GM12878 (cell line): Measurements from ENCODE around the gene CLEC12A. TPM values are rescaled to one million over a fixed set of nuclear protein-coding genes. Genes with fewer than 3 reads are reported as not detected.

Experiments used
- ATAC-seq: fragments of 200-7000 bp; cut with Tn5 transposase; 3 replicates; pipeline ENCODE4 v1.9.1; 2020; ENCODE audit warnings: mild to moderate bottlenecking, moderate library complexity
- BruUV-seq: library from RNA; stranded (reverse); fragments of 400-500 nt; replicated peaks from 2 replicates; lab custom pipeline; 2021; lab: Mats Ljungman, UMichigan
- CTCF ChIA-PET: fragments of 300-600 bp; sonication (Branson Sonifier 250); formaldehyde crosslinking; extraction: SDS; loops from one replicate; lab custom pipeline; 2021; ENCODE audit warnings: inconsistent platforms; lab: Yijun Ruan, JAX
- POLR2A ChIA-PET: fragments of 350-600 bp; formaldehyde crosslinking; extraction: SDS; loops from one replicate; lab custom pipeline; 2021; ENCODE audit warnings: inconsistent platforms; lab: Charles Lee
- RAD21 ChIA-PET: fragments of 300-600 bp; sonication (Branson Sonifier 250); formaldehyde crosslinking; loops from one replicate; lab custom pipeline; 2023; ENCODE audit warnings: antibody characterized with exemption; ENCODE audit not compliant: unreplicated experiment; lab: Charles Lee
- SMC1A ChIA-PET: fragments of 300-600 bp; sonication (Branson Sonifier 250); formaldehyde crosslinking; loops from one replicate; lab custom pipeline; 2023; ENCODE audit not compliant: unreplicated experiment, uncharacterized antibody; lab: Charles Lee
- DNase-seq: peaks from one replicate; pipeline ENCODE4 v3.0.0-alpha.2; 2011; ENCODE audit warnings: low read depth, low spot score
- FAIRE-seq: peaks from 3 replicates; lab custom pipeline; 2011; peaks lifted over from hg19 to GRCh38; lab: Jason Lieb, UNC
- H2AFZ ChIP-seq: 2 replicates; pipeline ENCODE4 v1.6.0; 2011; ENCODE audit warnings: low read depth, low read length, control low read depth; ENCODE audit not compliant: control insufficient read depth
- H3K27ac ChIP-seq: 2 replicates; pipeline ENCODE4 v1.5.1; 2011; ENCODE audit warnings: control low read depth; ENCODE audit not compliant: control insufficient read depth, insufficient read depth
- H3K27me3 ChIP-seq, 2 experiments: replicated peaks in 1 of 2; 2 replicates each; pipeline versions ENCODE4 v1.6.0 to v1.6.1; 2011; ENCODE audit warnings: low read length in 1 of 2; ENCODE audit not compliant: control insufficient read depth in 2 of 2, insufficient read depth in 2 of 2
- H3K36me3 ChIP-seq, 2 experiments: 2 replicates each; pipeline ENCODE4 v1.5.1; 2011; ENCODE audit warnings: low read length in 1 of 2; ENCODE audit not compliant: control insufficient read depth in 2 of 2, insufficient read depth in 2 of 2
- H3K4me1 ChIP-seq: 2 replicates; pipeline ENCODE4 v1.6.1; 2011; ENCODE audit warnings: mild to moderate bottlenecking, low read length, moderate library complexity, mixed read lengths; ENCODE audit not compliant: control insufficient read depth, insufficient read depth
- H3K4me2 ChIP-seq: 2 replicates; pipeline ENCODE4 v1.6.0; 2011; ENCODE audit warnings: control low read depth; ENCODE audit not compliant: control insufficient read depth, insufficient read depth
- H3K4me3 ChIP-seq: fragments of 200-600 bp; sonication (generic); 2 replicates; pipeline ENCODE4 v1.5.1; 2016
- H3K79me2 ChIP-seq: 2 replicates; pipeline ENCODE4 v1.6.0; 2011; ENCODE audit warnings: low read length; ENCODE audit not compliant: control insufficient read depth, insufficient read depth
- H3K9ac ChIP-seq: 2 replicates; pipeline ENCODE4 v1.8.0; 2011; ENCODE audit warnings: low read length, control low read depth, mixed read lengths; ENCODE audit not compliant: control insufficient read depth, insufficient read depth
- H3K9me3 ChIP-seq: replicated peaks from 3 replicates; pipeline ENCODE4 v1.5.1; 2011; ENCODE audit warnings: mild to moderate bottlenecking, low read length; ENCODE audit not compliant: control insufficient read depth, insufficient read depth
- H4K20me1 ChIP-seq: 2 replicates; pipeline ENCODE4 v1.6.0; 2011; ENCODE audit not compliant: control insufficient read depth, insufficient read depth
- ATF3 ChIP-seq: IDR thresholded peaks from 2 replicates; pipeline ENCODE4 v1.6.1; 2011; ENCODE audit warnings: low read depth, mild to moderate bottlenecking, low read length, moderate library complexity, borderline replicate concordance; ENCODE audit errors: extremely low read depth
- CHD1 ChIP-seq: IDR thresholded peaks from 2 replicates; pipeline ENCODE4 v1.6.1; 2012; ENCODE audit warnings: low read depth, low read length, improper control_type of control experiment
- CHD4 ChIP-seq: fragments of 200-600 bp; sonication (generic); IDR thresholded peaks from 2 replicates; pipeline ENCODE4 v1.6.1; 2016; ENCODE audit warnings: mild to moderate bottlenecking
- ELK1 ChIP-seq: IDR thresholded peaks from 2 replicates; pipeline ENCODE4 v1.6.1; 2012; ENCODE audit warnings: low read depth, low read length, improper control_type of control experiment
- HCFC1 ChIP-seq: fragments of 150-350 bp; IDR thresholded peaks from 2 replicates; pipeline ENCODE4 v1.6.1; 2014; ENCODE audit warnings: low read length
- HDAC6 ChIP-seq: fragments of 200-600 bp; sonication (generic); IDR thresholded peaks from one replicate; pipeline ENCODE4 v1.8.0; 2017; ENCODE audit warnings: antibody characterized with exemption; ENCODE audit not compliant: unreplicated experiment
- IKZF1 ChIP-seq: fragments of 450-650 bp; conservative IDR thresholded peaks from 2 replicates; pipeline ENCODE4 v1.6.1; 2017; ENCODE audit warnings: antibody characterized with exemption, mild to moderate bottlenecking
- KLF5 ChIP-seq: fragments of 450-650 bp; IDR thresholded peaks from 2 replicates; pipeline ENCODE4 v1.6.1; 2014; ENCODE audit warnings: mild to moderate bottlenecking; ENCODE audit not compliant: partially characterized antibody
- MYC ChIP-seq: IDR thresholded peaks from 2 replicates; pipeline ENCODE4 v1.6.1; 2011; ENCODE audit warnings: mild to moderate bottlenecking, low read length, moderate library complexity, inconsistent platforms; ENCODE audit not compliant: insufficient read depth, insufficient replicate concordance, insufficient read length, severe bottlenecking
- NR2C1 ChIP-seq: fragments of 450-650 bp; IDR thresholded peaks from 2 replicates; pipeline ENCODE4 v1.6.1; 2017; ENCODE audit warnings: antibody characterized with exemption, mild to moderate bottlenecking, moderate library complexity
- POLR2A ChIP-seq: IDR thresholded peaks from 2 replicates; pipeline ENCODE4 v1.6.1; 2011; ENCODE audit warnings: low read depth, mild to moderate bottlenecking, low read length
- RBBP5 ChIP-seq: fragments of 200-600 bp; sonication (generic); conservative IDR thresholded peaks from 2 replicates; pipeline ENCODE4 v1.6.1; 2016
- RUNX3 ChIP-seq: IDR thresholded peaks from 2 replicates; pipeline ENCODE4 v1.6.1; 2012; ENCODE audit warnings: low read length, inconsistent platforms
- SIX5 ChIP-seq: IDR thresholded peaks from 2 replicates; pipeline ENCODE4 v1.6.1; 2011; ENCODE audit warnings: mild to moderate bottlenecking, low read depth, low read length, moderate library complexity; ENCODE audit not compliant: severe bottlenecking
- SMAD1 ChIP-seq: fragments of 450-650 bp; IDR thresholded peaks from 2 replicates; pipeline ENCODE4 v1.6.1; 2018; ENCODE audit warnings: mild to moderate bottlenecking, low read depth; ENCODE audit not compliant: partially characterized antibody
- SPI1 ChIP-seq: IDR thresholded peaks from 2 replicates; pipeline ENCODE4 v1.6.1; 2011; ENCODE audit warnings: low read depth, mild to moderate bottlenecking, low read length, moderate library complexity, borderline replicate concordance; ENCODE audit not compliant: insufficient read depth
- ZBED1 ChIP-seq: IDR thresholded peaks from 2 replicates; pipeline ENCODE4 v1.6.1; 2016; ENCODE audit warnings: borderline replicate concordance
- ZNF217 ChIP-seq: fragments of 450-650 bp; IDR thresholded peaks from 2 replicates; pipeline ENCODE4 v1.6.1; 2017; ENCODE audit warnings: antibody characterized with exemption, mild to moderate bottlenecking
- ZNF622 ChIP-seq: fragments of 450-650 bp; IDR thresholded peaks from 2 replicates; pipeline ENCODE4 v1.6.1; 2017; ENCODE audit warnings: mild to moderate bottlenecking, inconsistent platforms
- WGBS: methylation state at CpG from one replicate; pipeline ENCODE4 v1.1.6; 2016; ENCODE audit warnings: low lambda C conversion rate; ENCODE audit not compliant: insufficient replicate concordance, insufficient coverage; ENCODE audit errors: missing lambda C conversion rate; 5-methylcytosine and 5-hydroxymethylcytosine counted together
- in situ Hi-C: fragments of 300-500 bp; cut with MboI; formaldehyde crosslinking; loops from 9 replicates; pipeline ENCODE4 v1.14.3; 2018; ENCODE audit warnings: mixed read lengths
- intact Hi-C: fragments of 100-400 bp; cut with micrococcal nuclease; formaldehyde crosslinking; loops from one replicate; pipeline ENCODE4 v1.14.2; 2022; ENCODE audit not compliant: unreplicated experiment
- polyA plus RNA-seq, 11 experiments: library from polyadenylated mRNA; depleted of rRNA in 4 of 11; unstranded in 6 of 11; stranded (reverse) in 5 of 11; fragments of >200 nt; fragmentation: Nextera tagmentation in 4 of 11; fragmentation: Illumina TruSeq in 1 of 11; extraction: Ambion mirVana in 4 of 11; extraction: Trizol in 1 of 11; gene quantifications; 1 replicate in 1 of 11; 2 replicates in 10 of 11; pipeline versions ENCODE4 v1.2.1 to v1.2.3, GENCODE V29; 2011 to 2016; ENCODE audit warnings: inconsistent platforms in 2 of 11, missing spikeins in 2 of 11, low read depth in 1 of 11
- total RNA-seq, 4 experiments: library from RNA; depleted of rRNA in 3 of 4; stranded (reverse); fragments of >200 nt in 3 of 4; fragmentation: Illumina TruSeq in 1 of 4; extraction: Trizol in 1 of 4; gene quantifications; 2 replicates each; pipeline versions ENCODE4 v1.2.1 to v1.2.3, GENCODE V29; 2013 to 2021
- TF ChIP-seq, protein P1 (sequence below): IDR thresholded peaks from 2 replicates; pipeline ENCODE4 v1.6.1; 2012; ENCODE audit warnings: low read length, inconsistent platforms

Gene CLEC12A
- total and polyA plus RNA-seq, 10 of the 15 experiments (the other 5 are each of a cell fraction or from before 2014, with no cell fraction given) = 0.07 to 0.21 TPM; not detected in 8

DNA sequence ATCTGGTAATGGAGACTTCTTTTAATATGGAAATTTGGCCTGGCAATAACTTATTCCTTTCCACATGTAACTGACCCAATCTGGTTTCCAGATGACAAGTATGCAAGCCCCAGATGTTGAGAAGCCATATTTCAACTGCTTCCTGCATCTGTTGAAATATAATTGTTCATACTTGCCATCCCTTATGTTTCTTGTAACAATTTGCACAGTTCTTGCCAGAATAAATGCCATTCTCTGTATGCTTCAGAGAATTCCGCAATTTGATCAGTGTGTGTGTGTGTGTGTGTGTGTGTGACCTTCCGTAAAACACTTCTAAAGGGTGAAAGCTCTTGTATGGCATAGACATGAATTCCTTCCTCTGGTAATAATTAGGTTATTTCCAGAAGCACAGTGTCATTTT is 37.3 kb upstream of the CLEC12A start:
- Histone ChIP-seq H3K9ac (no peak overlapping the region), H3K9me3 (no peaks in the 10 kb centered on the region), H3K79me2 (no peaks in the 10 kb centered on the region), H3K4me3 (no peak overlapping the region), H4K20me1 (no peaks in the 10 kb centered on the region), H3K4me2 (no peak overlapping the region), H3K27me3 (no peaks in the 10 kb centered on the region), H2AFZ (no peak overlapping the region), H3K4me1 (no peaks in the 10 kb centered on the region), H3K36me3 (no peaks in the 10 kb centered on the region), H3K27ac (no peak overlapping the region)
- TF ChIP-seq ATF3 (no peak), IKZF1 (no peak), KLF5 (no peak), NR2C1 (no peak), SPI1 (no peak), CHD1 (no peak), HCFC1 (no peak), SIX5 (no peak), CHD4 (no peak), ZNF217 (no peak), ZNF622 (no peak), SMAD1 (no peak), RBBP5 (no peak), RUNX3 (no peak), MYC (no peak), ELK1 (no peak), HDAC6 (no peak), POLR2A (no peak), ZBED1 (no peak)
- TF ChIP-seq, protein P1, sequence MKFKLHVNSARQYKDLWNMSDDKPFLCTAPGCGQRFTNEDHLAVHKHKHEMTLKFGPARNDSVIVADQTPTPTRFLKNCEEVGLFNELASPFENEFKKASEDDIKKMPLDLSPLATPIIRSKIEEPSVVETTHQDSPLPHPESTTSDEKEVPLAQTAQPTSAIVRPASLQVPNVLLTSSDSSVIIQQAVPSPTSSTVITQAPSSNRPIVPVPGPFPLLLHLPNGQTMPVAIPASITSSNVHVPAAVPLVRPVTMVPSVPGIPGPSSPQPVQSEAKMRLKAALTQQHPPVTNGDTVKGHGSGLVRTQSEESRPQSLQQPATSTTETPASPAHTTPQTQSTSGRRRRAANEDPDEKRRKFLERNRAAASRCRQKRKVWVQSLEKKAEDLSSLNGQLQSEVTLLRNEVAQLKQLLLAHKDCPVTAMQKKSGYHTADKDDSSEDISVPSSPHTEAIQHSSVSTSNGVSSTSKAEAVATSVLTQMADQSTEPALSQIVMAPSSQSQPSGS = no peak
- ChIA-PET SMC1A (no interaction called here), POLR2A (no interaction called here), CTCF (interaction anchor here (0.7 to 1.4 kb wide), 3 partner anchors 9 to 135 kb away, joined by 3 read pairs; no protein-coding TSS in a partner anchor), RAD21 (no interaction called here)
- no peak for DNase-seq
- WGBS = 93% methylated on average over 2 of the region's 2 CpGs
- BruUV-seq = no TSS peak
- FAIRE-seq = no peak
- in situ Hi-C loops = no loop called here
- ATAC-seq = no peak
- intact Hi-C loops = no loop called here
